ENCODE measurements around the gene THAP10. TPM values are rescaled to one million over a fixed set of nuclear protein-coding genes. Genes with fewer than 3 reads are reported as not detected.
A peak's percentile ranks its signal among the peaks of the same experiment; 100 is the strongest.

The THAP10 gene
- total RNA-seq, 4 donors from 2014 or later: 2.2 to 14.9 (median 8.3) TPM; not detected in 1

- in situ Hi-C loops (cut with MboI; ENCODE audit: low pct_ligation_motif_present in 1 of 4, low pct_unique_long_range_greater_than_20kb in 1 of 4, low sequenced_read_pairs in 3 of 4) (no loop called here), intact Hi-C loops (cut with DNase I; ENCODE audit: low total_unique reads) (no loop called here)
- WGBS, 2 donors (ENCODE audit: low coverage in 1 of 2): 5 to 7% methylated on average over 10 of the region's 10 CpGs
- TF ChIP-seq CTCF (IDR thresholded peaks at IDR 0.05) (peak; percentile 20 to 39 (median 37)), POLR2A (IDR thresholded peaks at IDR 0.05) (no peak)
- no peaks in the 10 kb centered on the region for H3K27me3 ChIP-seq
- no peaks in the 10 kb centered on the region for H3K9me3 ChIP-seq
- H3K27ac ChIP-seq: peak overlapping the region; percentile 78 to 87 (median 84)
- H3K4me1 ChIP-seq: peaks cover 3 to 22% (median 8%) of the 10 kb centered on the region in 4 donors
- H3K36me3 ChIP-seq: no peaks in the 10 kb centered on the region
- DNase-seq: peak; percentile 35
- peak overlapping the region; percentile 64 to 81 (median 76) for H3K4me3 ChIP-seq
Observed at GRCh38 chr15:70892912-70893560, 803 bp upstream of the THAP10 start.

- TF ChIP-seq POLR2AphosphoS5 (IDR thresholded peaks at IDR 0.05): no peak
- TF ChIP-seq CTCF (IDR thresholded peaks at IDR 0.05): no peak
- TF ChIP-seq EP300 (IDR thresholded peaks at IDR 0.05; ENCODE audit: low read depth): no peak
- no peak for TF ChIP-seq POLR2A (IDR thresholded peaks at IDR 0.05)
- in situ Hi-C loops (cut with MboI; ENCODE audit: low pct_ligation_motif_present in 1 of 4, low pct_unique_long_range_greater_than_20kb in 1 of 4, low sequenced_read_pairs in 3 of 4) (no loop called here), intact Hi-C loops (cut with DNase I; ENCODE audit: low total_unique reads) (no loop called here)
- Histone ChIP-seq H3K4me3 (no peak overlapping the region), H3K27me3 (no peaks in the 10 kb centered on the region), H3K36me3 (no peaks in the 10 kb centered on the region), H3K27ac (no peak overlapping the region), H3K4me1 (no peaks in the 10 kb centered on the region), H3K9me3 (no peaks in the 10 kb centered on the region)
- WGBS, 2 donors (ENCODE audit: low coverage in 1 of 2): 77 to 81% methylated on average over 2 of the region's 2 CpGs
- DNase-seq: no peak
Observed at GRCh38 chr15:70882361-70882760, 9.9 kb downstream of the THAP10 start.

GRCh38 chr15:70880781-70881180, 11.5 kb downstream of the THAP10 start:
- no peak for TF ChIP-seq POLR2A (IDR thresholded peaks at IDR 0.05)
- no peak for TF ChIP-seq CTCF (IDR thresholded peaks at IDR 0.05)
- no peak for TF ChIP-seq POLR2AphosphoS5 (IDR thresholded peaks at IDR 0.05)
- TF ChIP-seq EP300 (IDR thresholded peaks at IDR 0.05; ENCODE audit: low read depth): no peak
- H3K9me3 ChIP-seq: no peaks in the 10 kb centered on the region
- H3K36me3 ChIP-seq: no peaks in the 10 kb centered on the region
- in situ Hi-C loops (cut with MboI; ENCODE audit: low pct_ligation_motif_present in 1 of 4, low pct_unique_long_range_greater_than_20kb in 1 of 4, low sequenced_read_pairs in 3 of 4): no loop called here
- no peaks in the 10 kb centered on the region for H3K4me1 ChIP-seq
- no peak overlapping the region for H3K27ac ChIP-seq
- H3K4me3 ChIP-seq: no peak overlapping the region
- no peaks in the 10 kb centered on the region for H3K27me3 ChIP-seq
- intact Hi-C loops (cut with DNase I; ENCODE audit: low total_unique reads): no loop called here
- DNase-seq: no peak
- WGBS, 2 donors (ENCODE audit: low coverage in 1 of 2): 81 to 90% methylated on average over 2 of the region's 2 CpGs

- in situ Hi-C loops (cut with MboI; ENCODE audit: low pct_ligation_motif_present in 1 of 4, low pct_unique_long_range_greater_than_20kb in 1 of 4, low sequenced_read_pairs in 3 of 4): no loop called here
- Histone ChIP-seq H3K4me1 (no peaks in the 10 kb centered on the region), H3K27ac (no peak overlapping the region), H3K36me3 (no peaks in the 10 kb centered on the region), H3K4me3 (no peak overlapping the region), H3K9me3 (no peaks in the 10 kb centered on the region), H3K27me3 (peaks cover 5% of the 10 kb centered on the region)
- intact Hi-C loops (cut with DNase I; ENCODE audit: low total_unique reads): no loop called here
- no peak for DNase-seq
- no peak for TF ChIP-seq POLR2A (IDR thresholded peaks at IDR 0.05)
- no peak for TF ChIP-seq POLR2AphosphoS5 (IDR thresholded peaks at IDR 0.05)
- no peak for TF ChIP-seq EP300 (IDR thresholded peaks at IDR 0.05; ENCODE audit: low read depth)
- no peak for TF ChIP-seq CTCF (IDR thresholded peaks at IDR 0.05)
- 48 to 50% methylated on average over 2 of the region's 2 CpGs for WGBS, 2 donors (ENCODE audit: low coverage in 1 of 2)
Observed at GRCh38 chr15:70879401-70879800, 12.8 kb downstream of the THAP10 start.
